GM18517 (cell line): Measurements from ENCODE around the gene ADGRV1.

Source experiments
- ATAC-seq: cut with Tn5 transposase; IDR thresholded peaks from one replicate; pipeline ENCODE4 v1.9.1; 2021; ENCODE audit warnings: mild to moderate bottlenecking, moderate library complexity; ENCODE audit not compliant: unreplicated experiment

ADGRV1 gene

DNA sequence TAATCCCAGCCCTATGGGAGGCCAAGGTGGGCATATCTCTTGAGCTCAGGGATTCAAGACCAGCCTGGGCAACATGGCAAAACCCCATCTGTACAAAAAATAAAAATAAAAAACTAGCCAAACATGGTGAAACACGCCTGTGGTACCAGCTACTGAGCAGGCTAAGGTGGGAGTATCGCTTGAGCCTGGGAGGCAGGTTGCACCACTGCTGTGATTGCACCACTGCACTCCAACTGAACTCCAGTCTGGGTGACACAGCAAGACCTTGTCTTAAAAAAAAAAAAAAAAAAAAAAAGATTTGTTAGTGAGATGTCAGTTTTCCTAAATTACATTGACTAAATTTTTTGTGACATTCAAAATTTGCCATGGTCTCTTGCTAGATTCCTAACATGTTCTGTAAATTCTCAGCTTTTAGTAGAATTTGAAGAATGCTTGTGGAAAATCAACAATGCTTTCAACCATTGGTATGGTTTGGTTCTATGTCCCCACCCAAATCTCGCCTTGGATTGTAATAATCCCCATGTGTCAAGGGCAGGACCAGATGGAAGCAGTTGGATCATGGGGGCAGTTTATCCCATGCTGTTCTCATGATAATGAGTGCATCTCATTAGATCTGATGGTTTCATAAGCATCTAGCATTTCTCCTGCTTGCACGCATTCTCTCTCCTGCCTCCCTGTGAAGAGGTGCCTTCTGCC is 588.5 kb downstream of the ADGRV1 start:
- ATAC-seq: no peak

DNA sequence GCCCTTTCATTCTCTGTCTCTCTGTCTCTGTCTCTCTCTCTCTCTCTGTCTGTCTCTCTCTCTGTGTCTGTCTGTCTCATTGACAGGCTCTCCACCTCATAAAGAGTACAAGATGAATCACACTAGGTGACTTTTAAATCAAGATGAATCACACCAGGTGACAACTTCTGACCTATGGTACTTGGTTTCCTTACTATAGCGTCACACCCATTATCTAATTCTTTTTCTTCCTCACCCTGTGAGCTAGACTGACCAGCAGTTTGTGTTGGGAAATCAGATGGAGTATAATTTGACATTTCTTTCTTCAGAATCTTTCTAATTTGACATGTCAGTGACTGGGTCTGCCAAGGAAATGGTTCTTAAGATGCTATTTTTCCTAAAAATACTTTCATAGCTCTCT is 591.6 kb downstream of the ADGRV1 start:
- ATAC-seq: no peak

DNA sequence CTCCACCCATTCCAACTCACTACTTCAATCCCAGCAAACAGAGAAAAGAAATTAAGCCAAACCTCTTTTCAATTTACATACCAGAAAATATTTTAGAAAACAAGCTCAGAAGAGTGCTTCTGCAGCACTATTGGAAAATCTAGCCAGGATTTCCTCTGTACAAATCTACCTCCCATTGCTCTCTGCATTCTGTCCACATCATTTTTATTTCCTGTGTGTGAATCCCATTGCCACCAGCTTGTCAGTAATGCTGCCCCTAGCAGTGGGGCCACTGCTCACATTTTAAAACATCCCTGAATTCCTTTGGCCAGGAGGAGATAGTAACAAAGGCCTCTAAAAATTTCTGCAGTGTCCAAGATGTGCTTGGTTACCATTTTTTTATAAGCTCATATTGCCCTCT is 592.0 kb downstream of the ADGRV1 start:
- no peak for ATAC-seq

DNA sequence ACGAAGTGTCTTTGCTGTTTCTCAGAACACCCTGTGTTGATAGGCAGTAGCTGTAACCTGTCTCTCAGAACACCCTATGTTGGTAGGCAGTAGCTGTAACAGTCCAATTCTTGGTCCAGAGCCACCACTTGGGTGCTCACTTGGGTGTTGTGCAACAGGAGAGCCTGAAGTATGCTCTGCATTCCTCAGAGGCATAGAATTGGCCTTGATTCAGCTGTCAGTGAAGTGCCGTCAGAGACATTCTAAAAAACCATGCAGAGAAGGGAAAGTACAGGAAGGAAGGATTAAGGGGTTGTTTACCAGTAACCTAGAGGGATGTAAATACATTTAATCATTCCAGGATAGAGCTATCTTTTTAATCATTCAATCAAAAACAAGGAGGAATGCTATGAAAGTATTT is 593.4 kb downstream of the ADGRV1 start:
- ATAC-seq: no peak

DNA sequence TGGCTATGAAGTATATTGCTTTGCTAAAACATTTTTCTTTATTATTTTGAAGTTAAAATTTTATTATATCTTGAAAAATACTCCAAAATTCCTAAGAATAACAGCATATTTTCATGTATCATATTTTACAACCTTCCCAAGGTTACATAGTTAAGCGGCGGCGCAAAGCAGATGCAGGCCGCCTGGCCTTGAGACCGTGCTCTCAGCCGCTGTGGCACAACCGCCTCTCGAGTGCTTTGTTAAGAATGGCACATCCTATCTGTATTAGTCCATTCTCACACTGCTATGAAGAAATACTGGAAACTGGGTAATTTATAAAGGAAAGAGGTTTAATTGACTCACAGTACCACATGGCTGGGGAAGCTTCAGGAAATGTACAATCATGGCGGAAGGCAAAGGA is 595.7 kb downstream of the ADGRV1 start:
- ATAC-seq: no peak

DNA sequence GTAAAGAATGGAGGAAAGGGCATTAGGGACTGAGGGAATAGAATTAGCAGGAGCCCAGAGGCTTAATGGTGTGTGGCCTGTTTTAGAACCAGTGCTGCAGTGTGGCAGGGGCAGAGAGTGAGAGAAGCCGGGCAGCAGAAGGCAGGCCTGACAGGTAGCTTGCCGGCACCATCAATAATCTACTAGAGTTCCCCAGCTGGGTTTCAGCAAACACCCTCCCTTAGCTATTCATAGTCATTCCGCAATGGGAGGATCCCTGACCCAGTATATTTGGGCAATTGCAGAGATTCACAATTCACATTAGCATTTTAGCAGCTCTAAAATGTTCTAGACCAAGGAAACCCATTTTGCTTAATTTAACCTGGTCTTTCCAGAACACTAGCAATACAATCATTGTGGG is 596.7 kb downstream of the ADGRV1 start:
- no peak for ATAC-seq

DNA sequence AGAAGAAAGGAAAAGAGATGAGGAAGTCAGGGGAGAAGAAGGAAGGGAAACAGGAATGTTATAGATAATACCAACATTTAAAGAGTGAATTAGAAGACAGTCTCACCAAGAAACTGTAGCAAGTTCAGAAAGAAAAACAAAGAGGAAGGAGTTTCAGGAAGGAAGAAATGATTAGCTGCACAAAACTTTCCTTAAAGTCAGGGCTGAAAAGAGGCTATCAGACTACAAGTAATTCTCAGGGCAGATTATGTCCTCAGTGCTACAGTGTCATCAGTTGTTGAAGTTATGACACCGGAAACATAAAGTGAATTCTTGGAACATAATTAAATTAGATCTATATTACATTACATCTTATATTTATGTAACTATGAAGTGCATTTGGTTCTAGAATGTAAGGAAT is 597.6 kb downstream of the ADGRV1 start:
- no peak for ATAC-seq

DNA sequence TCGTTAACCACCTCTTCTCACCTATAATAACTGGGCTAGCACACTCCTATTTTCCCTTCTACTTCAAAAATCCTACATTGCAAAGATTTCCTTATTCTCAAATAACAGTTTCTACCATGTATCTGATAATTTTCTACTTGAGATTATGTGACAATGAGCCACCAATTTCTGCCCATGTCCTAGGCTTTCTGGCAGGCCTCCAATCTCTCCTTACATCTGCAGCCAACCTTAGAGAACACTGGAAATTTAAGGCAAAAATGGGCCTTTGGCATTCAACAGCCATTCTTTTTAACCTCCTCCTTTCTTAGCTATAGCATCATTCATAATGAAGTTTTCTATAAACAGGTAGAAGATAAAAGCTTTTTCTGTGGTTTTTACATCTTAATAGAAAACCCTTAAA is 599.4 kb downstream of the ADGRV1 start:
- ATAC-seq: no peak

DNA sequence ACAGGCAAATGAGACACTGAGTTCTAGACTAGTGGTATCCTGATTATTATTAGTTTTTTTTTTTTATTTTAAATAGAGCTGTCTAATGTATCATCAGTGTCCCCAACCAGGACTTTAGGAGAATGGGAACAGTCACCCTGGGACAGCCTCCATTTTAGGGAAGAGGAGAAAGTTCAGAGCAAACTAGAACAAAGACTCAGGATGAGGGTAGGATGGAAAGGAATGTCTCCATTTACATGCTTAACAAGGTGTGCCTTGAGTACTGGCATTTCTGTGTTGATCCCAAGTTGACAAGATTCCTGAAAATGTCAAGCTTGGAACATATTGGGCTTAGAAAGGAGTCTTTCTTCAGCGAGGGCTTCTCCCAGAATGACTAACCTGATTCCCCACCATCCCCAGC is 601.0 kb downstream of the ADGRV1 start:
- ATAC-seq: no peak

DNA sequence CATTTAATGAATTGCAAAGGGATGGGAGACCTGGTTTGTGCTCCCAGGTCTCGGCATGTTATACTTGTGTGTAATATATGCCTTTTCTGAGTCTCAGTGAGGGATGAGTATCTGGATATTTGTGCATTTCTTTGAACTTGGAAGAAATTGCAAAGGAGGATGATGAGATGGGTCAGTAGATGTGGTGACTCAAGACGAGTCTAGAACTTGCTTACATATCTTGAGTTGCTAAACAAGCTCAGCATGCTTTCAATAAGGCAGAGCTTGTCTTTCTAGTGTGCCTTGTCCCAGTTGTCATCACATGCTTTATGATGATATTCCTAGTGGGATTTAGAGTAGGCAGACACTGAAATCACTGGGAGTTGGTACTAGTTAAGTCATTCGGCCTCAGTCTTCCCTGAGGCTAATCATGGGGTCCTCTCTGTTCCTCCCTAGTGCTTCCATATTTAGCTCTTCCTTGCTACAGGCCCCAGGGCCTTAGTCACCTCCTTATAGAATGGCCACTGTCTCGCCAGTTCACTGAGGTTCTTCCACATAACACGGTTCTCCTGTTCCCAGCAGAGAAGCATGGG is 602.2 kb downstream of the ADGRV1 start:
- ATAC-seq: no peak

DNA sequence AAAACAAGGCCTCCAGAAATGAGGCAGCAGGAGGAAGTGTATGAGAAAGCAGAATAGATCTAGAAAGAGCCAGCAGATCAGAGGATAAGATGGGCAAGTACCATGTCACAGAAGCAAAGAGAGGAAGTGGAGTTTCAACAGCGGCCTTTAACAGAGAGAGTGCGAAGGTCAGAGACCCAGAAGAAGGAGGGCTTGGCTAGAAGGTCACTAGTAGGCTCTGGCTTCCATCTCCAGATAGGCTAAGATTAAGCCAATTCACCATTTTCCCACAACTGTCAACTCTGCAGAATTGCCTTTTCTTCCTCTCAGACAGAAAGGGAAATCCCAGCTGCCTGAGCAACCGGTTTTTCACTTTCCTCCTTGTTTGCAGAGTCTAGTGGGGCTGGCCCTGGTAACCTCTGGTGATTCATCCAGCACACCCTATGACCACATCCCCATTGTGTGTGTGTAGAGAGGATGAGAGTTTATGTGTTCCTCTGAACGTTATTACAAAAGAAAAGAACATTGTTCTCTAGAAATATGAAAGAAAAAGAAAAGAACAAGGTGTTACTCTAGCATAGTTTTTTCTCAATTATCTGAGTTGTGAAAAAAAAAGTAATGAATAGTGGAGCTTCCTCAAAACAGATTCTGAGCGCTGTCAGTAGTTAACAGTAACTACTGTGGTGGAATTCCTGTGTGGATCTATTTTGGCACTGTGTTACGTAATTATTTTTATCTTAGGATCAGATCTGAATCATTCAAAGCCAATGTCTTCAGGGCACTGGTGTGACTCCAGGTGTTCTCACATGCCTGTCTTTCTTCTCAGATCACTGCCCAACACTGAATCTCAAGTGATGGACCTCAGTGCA is 604.2 kb downstream of the ADGRV1 start:
- ATAC-seq: peak; percentile 99

DNA sequence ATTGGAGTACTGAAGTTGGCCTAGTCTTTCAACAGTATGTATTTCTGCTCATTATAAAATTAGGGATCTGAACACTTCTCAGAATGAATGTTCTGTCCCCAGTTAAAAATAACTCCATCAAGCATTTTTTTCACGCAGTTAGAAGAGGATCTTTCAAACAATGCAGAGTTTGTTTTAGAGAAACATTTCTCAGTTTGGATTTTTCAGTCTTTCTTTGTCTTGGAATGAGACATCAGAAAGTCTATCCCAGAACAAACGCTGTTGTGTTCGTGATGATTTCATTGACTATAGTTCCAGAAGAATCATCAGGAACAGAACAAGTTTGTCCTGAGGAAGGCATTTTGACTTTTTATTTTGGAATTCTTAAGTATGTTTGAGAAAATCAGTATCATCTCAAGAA is 605.8 kb downstream of the ADGRV1 start:
- no peak for ATAC-seq

DNA sequence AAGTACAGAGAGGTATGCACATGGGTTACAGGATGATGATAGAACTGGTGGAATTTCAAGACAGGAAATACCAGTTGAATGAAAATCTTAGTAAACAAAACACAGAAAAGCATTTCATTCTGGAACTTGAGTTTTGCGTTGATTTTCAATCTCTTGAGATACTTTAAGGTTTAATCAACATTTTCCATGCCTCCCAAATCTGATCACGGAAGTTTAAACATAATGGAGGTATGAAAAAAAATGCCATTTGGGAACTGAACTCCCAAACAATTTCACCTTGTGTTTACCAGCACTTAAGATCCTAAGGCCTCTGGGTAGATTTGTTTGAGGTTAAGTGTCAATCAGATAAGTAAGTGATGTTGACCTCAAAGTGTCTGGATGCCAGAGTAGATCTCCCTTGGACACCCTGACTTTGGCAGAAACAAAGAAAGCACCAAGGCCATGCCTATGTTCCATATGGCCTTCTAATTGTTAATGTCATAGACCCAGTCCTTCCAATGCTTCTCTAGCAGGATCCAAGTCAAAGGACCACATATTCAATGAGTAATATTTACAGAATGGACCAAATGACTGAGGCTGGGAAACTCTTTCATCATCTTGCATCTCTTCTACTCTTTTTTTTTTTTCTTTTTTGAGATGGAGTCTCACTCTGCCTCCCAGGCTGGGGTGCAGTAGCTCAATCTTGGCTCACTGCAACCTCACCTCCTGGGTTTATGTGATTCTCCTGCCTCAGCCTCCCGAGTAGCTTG is 607.6 kb downstream of the ADGRV1 start:
- ATAC-seq: no peak

DNA sequence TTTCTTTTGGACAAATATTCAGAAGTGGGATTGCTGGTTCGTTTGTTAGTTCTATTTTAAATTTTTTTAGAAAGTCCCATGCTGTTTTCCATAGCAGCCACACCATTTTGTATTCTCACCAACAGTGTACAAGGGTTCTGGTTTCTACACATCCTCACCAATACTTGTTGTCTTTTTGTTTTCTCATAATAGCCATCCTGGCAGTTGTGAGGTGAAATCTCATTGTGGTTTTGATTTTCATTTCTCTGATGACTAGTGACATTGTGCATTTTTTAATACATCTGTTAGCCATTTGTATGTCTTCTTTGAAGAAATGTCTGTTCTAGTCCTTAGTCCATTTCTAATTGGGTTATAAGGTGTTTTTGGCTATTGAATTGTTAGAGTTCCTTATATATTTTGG is 610.3 kb downstream of the ADGRV1 start:
- no peak for ATAC-seq

DNA sequence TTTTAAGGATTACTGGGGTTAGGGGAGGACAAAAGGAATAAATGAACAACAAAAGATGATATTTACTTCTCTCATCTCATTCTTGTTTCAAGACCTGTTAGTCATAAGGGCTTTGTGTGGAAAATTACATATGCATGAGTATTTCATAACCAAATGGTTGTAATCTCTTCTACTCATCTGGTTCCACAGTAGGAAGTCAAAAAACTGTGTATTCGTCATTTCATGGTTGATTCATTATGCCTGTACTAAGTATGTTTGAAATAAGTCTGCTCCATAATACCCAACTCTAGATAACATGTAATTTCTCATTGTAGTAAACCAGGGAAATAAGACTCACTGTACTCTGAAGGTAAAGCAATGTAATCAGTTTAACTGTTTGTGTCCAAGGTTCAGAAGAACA is 611.7 kb downstream of the ADGRV1 start:
- ATAC-seq: no peak

DNA sequence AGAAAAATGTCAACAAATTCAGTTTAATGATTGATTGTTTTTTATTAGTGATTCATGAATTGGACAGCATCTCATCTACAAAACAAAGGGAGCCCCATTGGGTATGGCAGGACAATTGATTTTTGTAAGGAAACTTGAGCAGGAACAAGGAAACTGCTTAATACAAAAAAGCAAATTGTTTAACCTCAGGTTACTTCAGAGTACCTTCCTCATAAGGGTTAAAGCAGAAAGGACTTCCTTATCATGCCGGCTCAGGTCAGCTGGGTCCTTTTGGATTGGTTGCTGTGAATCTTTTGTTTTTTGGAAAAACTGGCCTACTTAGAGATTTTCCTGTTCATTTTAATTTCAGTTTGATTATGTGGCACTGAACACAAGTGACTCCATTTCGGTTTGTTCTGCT is 612.7 kb downstream of the ADGRV1 start:
- no peak for ATAC-seq

DNA sequence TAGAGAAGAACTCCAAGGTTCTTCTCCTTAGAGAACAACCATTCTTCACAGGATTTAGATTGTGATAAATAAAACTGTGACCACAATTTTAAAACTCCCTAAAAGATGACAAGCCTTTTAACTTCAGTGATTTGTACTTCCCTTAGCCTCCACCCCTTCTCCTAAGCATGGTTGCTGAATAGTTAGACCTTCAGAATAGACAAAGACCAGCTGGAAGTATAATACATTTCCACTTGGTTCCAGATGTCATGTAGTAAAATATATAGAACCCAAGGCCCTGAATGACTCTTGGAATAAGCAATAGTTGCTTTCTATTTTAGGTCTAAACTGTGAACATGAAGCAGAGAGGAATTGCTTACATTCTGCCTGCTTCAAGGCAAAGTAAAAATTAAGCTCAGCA is 615.8 kb downstream of the ADGRV1 start:
- no peak for ATAC-seq

DNA sequence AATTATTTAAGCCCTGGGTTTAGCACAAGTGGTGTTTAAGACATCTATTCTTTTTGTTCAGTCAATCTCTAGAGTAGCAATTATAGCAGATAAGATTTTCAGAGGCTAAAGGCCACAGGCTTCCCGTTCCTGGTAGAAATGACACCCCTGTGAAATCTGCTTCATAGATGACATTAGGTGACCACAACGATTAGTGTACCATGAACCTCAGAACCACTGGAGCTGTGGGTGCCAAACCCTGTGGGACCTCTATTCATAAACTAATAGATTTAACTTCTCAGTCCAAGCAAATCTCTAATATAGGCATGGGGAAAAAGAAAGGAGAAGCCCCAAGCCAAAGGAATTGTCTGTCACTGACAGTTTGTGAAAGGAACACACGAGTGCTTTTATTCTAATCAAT is 617.1 kb downstream of the ADGRV1 start:
- ATAC-seq: no peak

DNA sequence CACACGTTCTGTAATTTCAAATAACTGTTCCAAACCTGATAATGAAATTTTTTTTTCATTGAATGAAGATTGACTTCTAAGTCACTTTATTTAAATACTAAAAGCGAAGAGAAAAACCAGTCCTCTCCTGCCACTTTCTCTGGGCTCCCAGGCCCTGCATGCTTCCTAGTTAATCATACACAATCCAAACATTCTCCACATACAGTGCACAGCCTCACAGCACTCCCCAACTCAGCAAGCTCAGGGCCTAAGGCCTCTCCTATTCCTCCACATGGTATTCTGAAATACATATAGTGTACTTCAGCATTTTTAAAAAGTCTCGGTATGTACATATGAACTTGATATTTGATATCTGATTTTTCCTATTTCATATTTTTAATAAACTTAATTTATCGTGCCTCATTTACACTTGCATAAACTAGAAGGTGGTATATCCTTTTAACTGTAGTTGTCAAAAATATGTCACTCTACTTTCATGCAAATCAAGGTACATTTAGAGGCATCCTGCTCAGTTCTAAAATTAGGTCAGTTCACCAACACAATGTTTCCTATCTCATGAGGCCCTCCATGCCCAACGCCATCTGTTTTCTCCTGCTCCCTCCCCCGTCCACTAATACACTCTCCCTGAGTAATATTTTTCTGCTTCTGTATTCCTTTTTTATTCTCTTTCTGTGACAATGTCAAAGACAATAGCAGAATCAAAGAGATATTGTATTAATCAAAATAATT is 617.9 kb downstream of the ADGRV1 start:
- ATAC-seq: no peak

DNA sequence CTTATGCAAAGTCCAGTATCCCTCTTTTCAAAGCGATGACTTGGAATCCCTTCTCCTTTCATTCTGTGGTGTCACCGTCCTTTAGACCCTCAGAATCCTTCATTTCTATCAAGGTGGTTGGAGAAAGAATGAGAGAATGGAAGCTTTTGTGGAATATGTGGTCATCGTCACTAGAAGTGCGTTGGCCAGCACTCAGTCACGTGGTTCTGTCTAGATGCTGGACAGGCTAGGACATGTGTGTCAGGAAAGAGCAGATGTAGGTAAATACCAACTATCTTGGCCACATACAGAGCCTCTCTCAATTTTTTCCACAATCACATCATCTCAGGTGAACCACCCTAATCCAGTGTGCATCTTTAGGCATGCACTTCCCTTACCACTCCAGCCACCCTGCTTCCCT is 618.5 kb downstream of the ADGRV1 start:
- ATAC-seq: no peak

DNA sequence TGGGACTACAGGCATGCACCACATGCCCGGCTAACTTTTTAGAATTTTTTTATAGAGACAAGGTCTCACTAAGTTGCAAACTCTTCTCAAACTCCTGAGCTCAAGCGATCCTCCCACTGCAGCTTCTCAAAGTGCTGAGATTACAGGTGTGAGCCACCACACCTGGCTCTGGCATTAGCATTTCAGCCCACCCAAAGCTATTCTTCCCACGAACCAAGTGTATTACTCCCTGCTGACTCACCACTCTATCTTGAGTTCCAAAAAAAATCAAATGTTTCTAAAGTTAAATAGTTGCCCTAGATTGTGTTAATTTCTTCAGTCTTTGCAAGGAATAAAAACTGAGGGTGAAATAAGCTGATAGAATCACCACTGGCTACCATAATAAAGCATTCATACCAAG is 619.0 kb downstream of the ADGRV1 start:
- ATAC-seq: no peak
